K562 (cell line): ENCODE measurements around the gene HNF4A. TPM values are rescaled to one million over a fixed set of nuclear protein-coding genes. Genes with fewer than 3 reads are reported as not detected.

Experiments
- ATAC-seq: fragments of 200-7000 bp; cut with Tn5 transposase; 3 replicates; pipeline ENCODE4 v1.9.1; 2020; ENCODE audit warnings: moderate library complexity
- BruUV-seq: library from RNA; stranded (reverse); fragments of 400-500 nt; replicated peaks from 2 replicates; lab custom pipeline; 2021; lab: Mats Ljungman, UMichigan
- CTCF ChIA-PET: fragments of 300-600 bp; formaldehyde crosslinking; extraction: SDS; loops from one replicate; lab custom pipeline; 2021; ENCODE audit warnings: low intra/inter-chr PET ratio; lab: Yijun Ruan, JAX
- POLR2A ChIA-PET: fragments of 300-600, 350-650 bp; sonication (Branson Sonifier 250); formaldehyde crosslinking; extraction: SDS; loops from one replicate; lab custom pipeline; 2021; ENCODE audit warnings: antibody characterized with exemption, inconsistent platforms; lab: Yijun Ruan, JAX
- DNase-seq, 4 experiments: peaks; one replicate each; pipeline versions ENCODE4 v3.0.0 to v3.0.0-alpha.2; 2011 to 2018; ENCODE audit warnings: low spot score in 3 of 4, mixed read lengths in 3 of 4; ENCODE audit errors: extremely low read depth in 1 of 4
- FAIRE-seq: peaks from 2 replicates; lab custom pipeline; 2011; peaks lifted over from hg19 to GRCh38; lab: Jason Lieb, UNC
- H2AFZ ChIP-seq: 2 replicates; pipeline ENCODE4 v1.6.0; 2011; ENCODE audit warnings: low read depth, low read length, control low read depth, inconsistent platforms
- H3K27ac ChIP-seq: fragments of 200-600 bp; 3 replicates; pipeline ENCODE4 v1.8.0; 2011; ENCODE audit warnings: low read depth, mild to moderate bottlenecking, control low read depth, inconsistent platforms, low read length, moderate library complexity, mixed read lengths; ENCODE audit errors: extremely low read depth
- H3K27me3 ChIP-seq, 2 experiments: fragments of 300-600 bp in 1 of 2; 2 replicates in 1 of 2; 3 replicates in 1 of 2; pipeline versions ENCODE4 v1.6.0 to v1.8.0; 2011; ENCODE audit warnings: inconsistent platforms in 2 of 2, low read length in 2 of 2, mild to moderate bottlenecking in 1 of 2, mixed read lengths in 1 of 2, moderate library complexity in 1 of 2; ENCODE audit not compliant: control insufficient read depth in 2 of 2, insufficient read depth in 2 of 2
- H3K36me3 ChIP-seq: fragments of 300-600 bp; 3 replicates; pipeline ENCODE4 v1.8.0; 2011; ENCODE audit warnings: mild to moderate bottlenecking, low read length, inconsistent platforms; ENCODE audit not compliant: control insufficient read depth, insufficient read depth
- H3K4me1 ChIP-seq, 2 experiments: fragments of 200-600 bp in 1 of 2; replicated peaks in 1 of 2; 2 replicates in 1 of 2; 3 replicates in 1 of 2; pipeline versions ENCODE4 v1.5.1 to v1.8.0; 2011; ENCODE audit warnings: inconsistent platforms in 2 of 2, low read length in 2 of 2, mild to moderate bottlenecking in 1 of 2, mixed read lengths in 1 of 2, moderate library complexity in 1 of 2; ENCODE audit not compliant: control insufficient read depth in 2 of 2, insufficient read depth in 2 of 2
- H3K4me2 ChIP-seq: 2 replicates; pipeline ENCODE4 v1.6.1; 2011; ENCODE audit warnings: low read length, control low read depth, inconsistent platforms, mixed read lengths; ENCODE audit not compliant: insufficient read depth
- H3K4me3 ChIP-seq: fragments of 200-600 bp; sonication (generic), shearing (Covaris generic); 2 replicates; pipeline ENCODE4 v1.5.1; 2016; ENCODE audit warnings: control low read depth, inconsistent platforms
- H3K79me2 ChIP-seq: fragments of 200-600 bp; 3 replicates; pipeline ENCODE4 v1.8.0; 2011; ENCODE audit warnings: low read length, inconsistent platforms; ENCODE audit not compliant: control insufficient read depth, insufficient read depth
- H3K9ac ChIP-seq, 2 experiments: 2 replicates each; pipeline versions ENCODE4 v1.6.0 to v1.6.1; 2011; ENCODE audit warnings: low read depth in 2 of 2, low read length in 2 of 2, control low read depth in 1 of 2, inconsistent platforms in 1 of 2, mild to moderate bottlenecking in 1 of 2, mixed read lengths in 1 of 2; ENCODE audit not compliant: insufficient read depth in 1 of 2
- H3K9me1 ChIP-seq: one replicate; pipeline ENCODE4 v1.6.0; 2011; ENCODE audit warnings: inconsistent platforms, mild to moderate bottlenecking, low read length, moderate library complexity; ENCODE audit not compliant: control insufficient read depth, insufficient read depth
- H3K9me3 ChIP-seq: replicated peaks from 2 replicates; pipeline ENCODE4 v1.5.1; 2011; ENCODE audit warnings: low read depth, low read length, inconsistent platforms; ENCODE audit not compliant: control insufficient read depth, insufficient read depth
- H4K20me1 ChIP-seq: replicated peaks from 2 replicates; pipeline ENCODE4 v1.6.1; 2011; ENCODE audit warnings: low read length, inconsistent platforms, mixed read lengths; ENCODE audit not compliant: control insufficient read depth, insufficient read depth
- CHD1 ChIP-seq: fragments of 200-600 bp; sonication (generic); IDR thresholded peaks from one replicate; pipeline ENCODE4 v1.6.1; 2012; ENCODE audit warnings: mild to moderate bottlenecking, moderate library complexity, low read length, inconsistent platforms
- HCFC1 ChIP-seq: IDR thresholded peaks from 2 replicates; pipeline ENCODE4 v1.6.1; 2012; ENCODE audit warnings: low read depth, low read length, improper control_type of control experiment
- PRMT5 ChIP-seq: sonication (generic); formaldehyde crosslinking; IDR thresholded peaks from 2 replicates; pipeline ENCODE4 v1.5.0; 2020; ENCODE audit warnings: missing genetic modification reagents
- ZBTB2 ChIP-seq: fragments of 450-650 bp; IDR thresholded peaks from 2 replicates; pipeline ENCODE4 v1.6.1; 2016; ENCODE audit warnings: antibody characterized with exemption
- WGBS: fragments of 100-300 bp; shearing (Covaris generic); methylation state at CpG from one replicate; pipeline ENCODE4 v1.1.6; 2016; ENCODE audit warnings: low coverage, mixed read lengths; ENCODE audit not compliant: insufficient coverage; ENCODE audit errors: missing lambda C conversion rate; 5-methylcytosine and 5-hydroxymethylcytosine counted together
- in situ Hi-C: fragments of 300-500 bp; cut with MboI; formaldehyde crosslinking; loops from 4 replicates; pipeline ENCODE4 v1.15.0; 2018; ENCODE audit warnings: inconsistent platforms, mixed read lengths
- intact Hi-C: fragments of 100-400 bp; cut with micrococcal nuclease; formaldehyde crosslinking; loops from 2 replicates; pipeline ENCODE4 v1.14.2; 2022
- polyA plus RNA-seq, 8 experiments: library from polyadenylated mRNA; depleted of rRNA in 4 of 8; stranded (reverse) in 5 of 8; unstranded in 3 of 8; fragments of >200 nt; fragmentation: Nextera tagmentation in 2 of 8; fragmentation: Illumina TruSeq in 1 of 8; extraction: Ambion mirVana in 2 of 8; extraction: Trizol in 1 of 8; gene quantifications; 2 replicates each; pipeline versions ENCODE4 v1.2.1 to v1.2.3, GENCODE V29; 2011 to 2014; ENCODE audit warnings: inconsistent platforms in 1 of 8, missing spikeins in 1 of 8
- total RNA-seq, 7 experiments: library from RNA; depleted of rRNA in 6 of 7; stranded (reverse); fragments of >200 nt in 6 of 7; fragmentation: Illumina TruSeq in 2 of 7; extraction: Trizol in 2 of 7; gene quantifications; 2 replicates each; pipeline versions ENCODE4 v1.2.1 to v1.2.3, GENCODE V29; 2011 to 2021; ENCODE audit warnings: low replicate concordance in 1 of 7
- TF ChIP-seq, protein P1 (sequence below): fragments of 450-650 bp; IDR thresholded peaks from 2 replicates; pipeline ENCODE4 v1.6.1; 2018; ENCODE audit not compliant: partially characterized antibody
- TF ChIP-seq, protein P2 (sequence below): fragments of 450-650 bp; formaldehyde crosslinking; IDR thresholded peaks from 2 replicates; pipeline ENCODE4 v1.4.0; 2020; ENCODE audit warnings: mild to moderate bottlenecking, mixed read lengths
- TF ChIP-seq, protein P3 (sequence below): fragments of 450-650 bp; IDR thresholded peaks from 2 replicates; pipeline ENCODE4 v1.6.1; 2016; ENCODE audit warnings: low read depth

HNF4A gene
- total and polyA plus RNA-seq, 9 of the 15 experiments (the other 6 are each of a cell fraction or from before 2014, with no cell fraction given) = 0.03 to 0.27 (median 0.08) TPM; not detected in 5

DNA sequence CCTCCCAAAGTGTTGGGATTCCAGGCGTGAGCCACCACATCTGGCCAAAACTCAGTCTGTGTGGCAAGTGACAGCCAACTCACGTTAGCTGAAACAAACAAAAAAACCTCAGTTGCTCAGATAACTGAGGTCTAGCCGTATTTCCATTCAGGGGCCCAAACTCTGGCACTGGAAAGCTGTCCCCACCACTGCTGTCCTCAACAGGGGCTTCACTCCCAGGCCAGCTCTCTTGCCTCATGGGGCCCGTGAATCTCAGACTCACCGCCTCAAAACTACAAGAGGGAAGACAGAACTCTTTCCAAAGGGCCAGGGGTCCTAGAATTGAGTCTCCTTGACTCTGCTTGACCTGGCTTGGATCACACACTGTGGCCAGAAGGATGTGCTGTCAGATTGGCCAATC, 127.6 kb downstream of the HNF4A start:
- no peaks in the 10 kb centered on the region for H4K20me1 ChIP-seq
- no peaks in the 10 kb centered on the region for H3K27me3 ChIP-seq
- no peak overlapping the region for H3K4me2 ChIP-seq
- peaks cover 49% of the 10 kb centered on the region; the same call in 2 of the 3 replicates for H3K36me3 ChIP-seq
- no peaks in the 10 kb centered on the region for H3K9me3 ChIP-seq
- no peaks in the 10 kb centered on the region for H3K9me1 ChIP-seq
- no peak for FAIRE-seq
- no peak for DNase-seq
- peaks cover 4 to 6% of the 10 kb centered on the region in 2 experiments; a peak in 4 of 5 replicates for H3K4me1 ChIP-seq
- H3K27ac ChIP-seq = no peak overlapping the region; the same call in 2 of the 3 replicates
- H3K79me2 ChIP-seq = no peaks in the 10 kb centered on the region
- no peak overlapping the region for H3K4me3 ChIP-seq
- ATAC-seq = no peak
- WGBS = 71% methylated on average over 3 of the region's 5 CpGs
- no TSS peak for BruUV-seq
- no peak overlapping the region for H2AFZ ChIP-seq
- in situ Hi-C loops (no loop called here), intact Hi-C loops (no loop called here)
- ChIA-PET CTCF (no interaction called here), POLR2A (interaction anchor here (0.6 to 1.0 kb wide), 2 partner anchors 10 to 64 kb away, joined by 3 to 4 read pairs; no protein-coding TSS in a partner anchor)
- H3K9ac ChIP-seq = no peak overlapping the region
- TF ChIP-seq, protein P1, sequence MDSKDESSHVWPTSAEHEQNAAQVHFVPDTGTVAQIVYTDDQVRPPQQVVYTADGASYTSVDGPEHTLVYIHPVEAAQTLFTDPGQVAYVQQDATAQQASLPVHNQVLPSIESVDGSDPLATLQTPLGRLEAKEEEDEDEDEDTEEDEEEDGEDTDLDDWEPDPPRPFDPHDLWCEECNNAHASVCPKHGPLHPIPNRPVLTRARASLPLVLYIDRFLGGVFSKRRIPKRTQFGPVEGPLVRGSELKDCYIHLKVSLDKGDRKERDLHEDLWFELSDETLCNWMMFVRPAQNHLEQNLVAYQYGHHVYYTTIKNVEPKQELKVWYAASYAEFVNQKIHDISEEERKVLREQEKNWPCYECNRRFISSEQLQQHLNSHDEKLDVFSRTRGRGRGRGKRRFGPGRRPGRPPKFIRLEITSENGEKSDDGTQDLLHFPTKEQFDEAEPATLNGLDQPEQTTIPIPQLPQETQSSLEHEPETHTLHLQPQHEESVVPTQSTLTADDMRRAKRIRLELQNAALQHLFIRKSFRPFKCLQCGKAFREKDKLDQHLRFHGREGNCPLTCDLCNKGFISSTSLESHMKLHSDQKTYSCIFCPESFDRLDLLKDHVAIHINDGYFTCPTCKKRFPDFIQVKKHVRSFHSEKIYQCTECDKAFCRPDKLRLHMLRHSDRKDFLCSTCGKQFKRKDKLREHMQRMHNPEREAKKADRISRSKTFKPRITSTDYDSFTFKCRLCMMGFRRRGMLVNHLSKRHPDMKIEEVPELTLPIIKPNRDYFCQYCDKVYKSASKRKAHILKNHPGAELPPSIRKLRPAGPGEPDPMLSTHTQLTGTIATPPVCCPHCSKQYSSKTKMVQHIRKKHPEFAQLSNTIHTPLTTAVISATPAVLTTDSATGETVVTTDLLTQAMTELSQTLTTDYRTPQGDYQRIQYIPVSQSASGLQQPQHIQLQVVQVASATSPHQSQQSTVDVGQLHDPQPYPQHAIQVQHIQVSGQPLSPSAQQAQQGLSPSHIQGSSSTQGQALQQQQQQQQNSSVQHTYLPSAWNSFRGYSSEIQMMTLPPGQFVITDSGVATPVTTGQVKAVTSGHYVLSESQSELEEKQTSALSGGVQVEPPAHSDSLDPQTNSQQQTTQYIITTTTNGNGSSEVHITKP = no peak
- no peak for TF ChIP-seq ZBTB2
- TF ChIP-seq CHD1 = no peak
- TF ChIP-seq HCFC1 = no peak
- no peak for TF ChIP-seq PRMT5 (CRISPR knock-in tag)
- TF ChIP-seq, protein P2, sequence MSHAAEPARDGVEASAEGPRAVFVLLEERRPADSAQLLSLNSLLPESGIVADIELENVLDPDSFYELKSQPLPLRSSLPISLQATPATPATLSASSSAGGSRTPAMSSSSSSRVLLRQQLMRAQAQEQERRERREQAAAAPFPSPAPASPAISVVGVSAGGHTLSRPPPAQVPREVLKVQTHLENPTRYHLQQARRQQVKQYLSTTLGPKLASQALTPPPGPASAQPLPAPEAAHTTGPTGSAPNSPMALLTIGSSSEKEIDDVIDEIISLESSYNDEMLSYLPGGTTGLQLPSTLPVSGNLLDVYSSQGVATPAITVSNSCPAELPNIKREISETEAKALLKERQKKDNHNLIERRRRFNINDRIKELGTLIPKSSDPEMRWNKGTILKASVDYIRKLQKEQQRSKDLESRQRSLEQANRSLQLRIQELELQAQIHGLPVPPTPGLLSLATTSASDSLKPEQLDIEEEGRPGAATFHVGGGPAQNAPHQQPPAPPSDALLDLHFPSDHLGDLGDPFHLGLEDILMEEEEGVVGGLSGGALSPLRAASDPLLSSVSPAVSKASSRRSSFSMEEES (CRISPR knock-in tag) = no peak
- TF ChIP-seq, protein P3, sequence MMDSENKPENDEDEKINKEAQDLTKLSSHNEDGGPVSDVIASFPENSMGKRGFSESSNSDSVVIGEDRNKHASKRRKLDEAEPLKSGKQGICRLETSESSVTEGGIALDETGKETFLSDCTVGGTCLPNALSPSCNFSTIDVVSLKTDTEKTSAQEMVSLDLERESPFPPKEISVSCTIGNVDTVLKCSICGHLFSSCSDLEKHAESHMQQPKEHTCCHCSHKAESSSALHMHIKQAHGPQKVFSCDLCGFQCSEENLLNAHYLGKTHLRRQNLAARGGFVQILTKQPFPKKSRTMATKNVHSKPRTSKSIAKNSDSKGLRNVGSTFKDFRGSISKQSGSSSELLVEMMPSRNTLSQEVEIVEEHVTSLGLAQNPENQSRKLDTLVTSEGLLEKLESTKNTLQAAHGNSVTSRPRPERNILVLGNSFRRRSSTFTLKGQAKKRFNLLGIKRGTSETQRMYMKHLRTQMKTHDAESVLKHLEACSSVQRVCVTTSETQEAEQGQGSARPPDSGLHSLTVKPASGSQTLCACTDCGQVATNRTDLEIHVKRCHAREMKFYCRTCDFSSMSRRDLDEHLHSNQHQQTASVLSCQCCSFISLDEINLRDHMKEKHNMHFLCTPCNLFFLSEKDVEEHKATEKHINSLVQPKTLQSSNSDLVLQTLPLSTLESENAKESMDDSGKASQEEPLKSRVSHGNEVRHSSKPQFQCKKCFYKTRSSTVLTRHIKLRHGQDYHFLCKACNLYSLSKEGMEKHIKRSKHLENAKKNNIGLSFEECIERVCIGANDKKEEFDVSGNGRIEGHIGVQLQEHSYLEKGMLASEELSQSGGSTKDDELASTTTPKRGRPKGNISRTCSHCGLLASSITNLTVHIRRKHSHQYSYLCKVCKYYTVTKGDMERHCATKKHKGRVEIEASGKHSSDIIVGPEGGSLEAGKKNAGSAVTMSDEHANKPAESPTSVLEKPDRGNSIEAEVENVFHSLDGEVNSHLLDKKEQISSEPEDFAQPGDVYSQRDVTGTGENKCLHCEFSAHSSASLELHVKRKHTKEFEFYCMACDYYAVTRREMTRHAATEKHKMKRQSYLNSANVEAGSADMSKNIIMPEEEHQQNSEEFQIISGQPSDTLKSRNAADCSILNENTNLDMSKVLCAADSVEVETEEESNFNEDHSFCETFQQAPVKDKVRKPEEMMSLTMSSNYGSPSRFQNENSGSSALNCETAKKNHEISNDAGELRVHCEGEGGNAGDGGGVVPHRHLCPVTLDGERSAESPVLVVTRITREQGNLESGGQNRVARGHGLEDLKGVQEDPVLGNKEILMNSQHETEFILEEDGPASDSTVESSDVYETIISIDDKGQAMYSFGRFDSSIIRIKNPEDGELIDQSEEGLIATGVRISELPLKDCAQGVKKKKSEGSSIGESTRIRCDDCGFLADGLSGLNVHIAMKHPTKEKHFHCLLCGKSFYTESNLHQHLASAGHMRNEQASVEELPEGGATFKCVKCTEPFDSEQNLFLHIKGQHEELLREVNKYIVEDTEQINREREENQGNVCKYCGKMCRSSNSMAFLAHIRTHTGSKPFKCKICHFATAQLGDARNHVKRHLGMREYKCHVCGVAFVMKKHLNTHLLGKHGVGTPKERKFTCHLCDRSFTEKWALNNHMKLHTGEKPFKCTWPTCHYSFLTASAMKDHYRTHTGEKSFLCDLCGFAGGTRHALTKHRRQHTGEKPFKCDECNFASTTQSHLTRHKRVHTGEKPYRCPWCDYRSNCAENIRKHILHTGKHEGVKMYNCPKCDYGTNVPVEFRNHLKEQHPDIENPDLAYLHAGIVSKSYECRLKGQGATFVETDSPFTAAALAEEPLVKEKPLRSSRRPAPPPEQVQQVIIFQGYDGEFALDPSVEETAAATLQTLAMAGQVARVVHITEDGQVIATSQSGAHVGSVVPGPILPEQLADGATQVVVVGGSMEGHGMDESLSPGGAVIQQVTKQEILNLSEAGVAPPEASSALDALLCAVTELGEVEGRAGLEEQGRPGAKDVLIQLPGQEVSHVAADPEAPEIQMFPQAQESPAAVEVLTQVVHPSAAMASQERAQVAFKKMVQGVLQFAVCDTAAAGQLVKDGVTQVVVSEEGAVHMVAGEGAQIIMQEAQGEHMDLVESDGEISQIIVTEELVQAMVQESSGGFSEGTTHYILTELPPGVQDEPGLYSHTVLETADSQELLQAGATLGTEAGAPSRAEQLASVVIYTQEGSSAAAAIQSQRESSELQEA = no peak
